ENCODE measurements around the gene IGSF1.

DNA sequence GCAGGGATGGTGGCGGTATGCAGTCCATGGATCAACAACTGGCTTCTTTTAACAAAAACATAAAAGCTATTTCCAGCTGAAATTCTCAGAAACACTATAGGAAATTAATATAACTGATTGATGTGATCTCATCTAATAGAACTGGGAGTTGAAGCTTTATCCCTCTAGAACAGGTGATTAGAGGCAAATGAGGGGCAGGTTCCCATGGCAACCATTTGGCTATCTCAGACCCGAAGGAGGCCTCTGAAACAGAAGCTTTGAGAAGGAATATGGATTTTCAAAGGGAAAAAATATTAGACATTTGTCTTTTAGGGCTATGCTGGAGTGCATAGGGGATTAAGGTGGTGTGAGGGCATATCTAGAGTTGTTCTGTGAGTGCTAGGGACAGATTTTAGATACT lies 50.0 kb downstream of the IGSF1 start:
- TF ChIP-seq, protein P1, sequence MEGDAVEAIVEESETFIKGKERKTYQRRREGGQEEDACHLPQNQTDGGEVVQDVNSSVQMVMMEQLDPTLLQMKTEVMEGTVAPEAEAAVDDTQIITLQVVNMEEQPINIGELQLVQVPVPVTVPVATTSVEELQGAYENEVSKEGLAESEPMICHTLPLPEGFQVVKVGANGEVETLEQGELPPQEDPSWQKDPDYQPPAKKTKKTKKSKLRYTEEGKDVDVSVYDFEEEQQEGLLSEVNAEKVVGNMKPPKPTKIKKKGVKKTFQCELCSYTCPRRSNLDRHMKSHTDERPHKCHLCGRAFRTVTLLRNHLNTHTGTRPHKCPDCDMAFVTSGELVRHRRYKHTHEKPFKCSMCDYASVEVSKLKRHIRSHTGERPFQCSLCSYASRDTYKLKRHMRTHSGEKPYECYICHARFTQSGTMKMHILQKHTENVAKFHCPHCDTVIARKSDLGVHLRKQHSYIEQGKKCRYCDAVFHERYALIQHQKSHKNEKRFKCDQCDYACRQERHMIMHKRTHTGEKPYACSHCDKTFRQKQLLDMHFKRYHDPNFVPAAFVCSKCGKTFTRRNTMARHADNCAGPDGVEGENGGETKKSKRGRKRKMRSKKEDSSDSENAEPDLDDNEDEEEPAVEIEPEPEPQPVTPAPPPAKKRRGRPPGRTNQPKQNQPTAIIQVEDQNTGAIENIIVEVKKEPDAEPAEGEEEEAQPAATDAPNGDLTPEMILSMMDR (IDR thresholded peaks at IDR 0.05), result no peak
- TF ChIP-seq POLR2AphosphoS5 (IDR thresholded peaks at IDR 0.05), result no peak
- TF ChIP-seq POLR2A (IDR thresholded peaks at IDR 0.05), result no peak
